Hepatic stellate cell (primary cell): ENCODE results near the gene MROH2B.

Source experiments
- DNase-seq: peaks from one replicate; pipeline ENCODE4 v3.0.0; 2011; ENCODE audit warnings: low spot score

Gene MROH2B

GRCh38 chr5:40972434-40972833, 98.7 kb downstream of the MROH2B start:
- no peak for DNase-seq

- no peak for DNase-seq
Measured at GRCh38 chr5:40962207-40962955, 108.8 kb downstream of the MROH2B start.

GRCh38 chr5:40960037-40960436, 111.1 kb downstream of the MROH2B start:
- DNase-seq: no peak

DNA sequence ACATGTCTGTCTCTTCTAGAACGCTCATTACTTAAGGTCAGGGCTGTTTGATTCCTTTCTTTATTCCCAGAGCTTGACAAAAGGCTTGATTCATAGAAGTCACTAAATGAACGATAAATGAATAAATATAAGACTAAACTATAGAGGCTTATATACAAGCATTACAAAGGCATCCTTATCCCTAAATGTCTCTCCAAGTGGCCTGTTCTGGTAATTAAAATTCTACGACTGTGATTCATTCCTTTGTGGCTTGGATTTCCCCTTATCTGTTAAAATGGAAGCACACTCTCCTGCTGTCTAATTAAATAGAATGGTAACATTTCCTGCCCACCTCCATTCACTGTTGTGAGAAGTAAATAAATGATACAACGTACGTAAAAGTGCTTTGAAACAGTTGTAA, 112.3 kb downstream of the MROH2B start:
- no peak for DNase-seq

- DNase-seq: no peak
Measured at GRCh38 chr5:40957048-40957447, 114.1 kb downstream of the MROH2B start.

GRCh38 chr5:40955313-40955712, 115.8 kb downstream of the MROH2B start:
- DNase-seq: no peak
